GM12892 (cell line): ENCODE results near the gene APLF.
"Not testable (repeated sequence)": the region's sequence is repeated elsewhere in the genome, so short reads cannot be mapped to it uniquely, and the experiment has no call there.

ENCODE experiments used
- DNase-seq: peaks from one replicate; pipeline ENCODE4 v3.0.0; 2011; ENCODE audit not compliant: insufficient read length
- FAIRE-seq: peaks from 2 replicates; lab custom pipeline; 2011; peaks lifted over from hg19 to GRCh38; lab: Jason Lieb, UNC
- POLR2A ChIP-seq: IDR thresholded peaks from 2 replicates; pipeline ENCODE4 v1.6.1; 2011; ENCODE audit warnings: low read depth, low read length, control low read depth
- POLR2AphosphoS5 ChIP-seq: IDR thresholded peaks from 2 replicates; pipeline ENCODE4 v1.6.1; 2011; ENCODE audit warnings: low read depth, low read length, control low read depth
- TAF1 ChIP-seq: IDR thresholded peaks from 2 replicates; pipeline ENCODE4 v1.6.1; 2011; ENCODE audit warnings: low read depth, mild to moderate bottlenecking, control low read depth, low read length, borderline replicate concordance

APLF gene

DNA sequence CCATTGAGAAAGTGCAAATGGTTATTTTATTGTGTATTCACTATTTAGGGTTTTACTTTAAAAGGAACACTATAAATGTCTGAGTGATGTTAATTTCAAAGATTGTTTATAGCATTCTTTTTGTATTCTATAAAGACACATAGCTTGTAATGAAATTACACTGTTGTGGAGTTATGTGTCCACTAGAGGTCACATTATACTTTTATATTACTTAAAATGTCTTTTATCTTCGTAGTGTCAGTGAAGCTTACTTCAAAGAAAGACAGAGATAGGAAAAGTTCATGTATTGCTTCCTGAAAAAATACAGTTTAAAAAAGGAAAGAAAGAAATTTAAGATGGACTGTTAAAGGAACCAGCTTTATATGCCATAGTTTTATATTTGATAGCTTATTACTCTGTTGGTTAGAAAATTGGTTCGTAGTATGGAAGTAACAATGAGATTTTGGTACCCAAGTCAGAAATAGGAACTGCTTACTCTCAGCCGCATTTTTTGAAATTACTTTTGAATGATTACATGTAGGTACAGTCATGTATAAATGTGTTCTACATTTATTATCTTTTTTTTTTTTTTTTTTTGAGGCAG is 20.5 kb downstream of the APLF start:
- TF ChIP-seq POLR2AphosphoS5 (no peak), POLR2A (no peak), TAF1 (no peak)
- DNase-seq: no peak
- no peak for FAIRE-seq

DNA sequence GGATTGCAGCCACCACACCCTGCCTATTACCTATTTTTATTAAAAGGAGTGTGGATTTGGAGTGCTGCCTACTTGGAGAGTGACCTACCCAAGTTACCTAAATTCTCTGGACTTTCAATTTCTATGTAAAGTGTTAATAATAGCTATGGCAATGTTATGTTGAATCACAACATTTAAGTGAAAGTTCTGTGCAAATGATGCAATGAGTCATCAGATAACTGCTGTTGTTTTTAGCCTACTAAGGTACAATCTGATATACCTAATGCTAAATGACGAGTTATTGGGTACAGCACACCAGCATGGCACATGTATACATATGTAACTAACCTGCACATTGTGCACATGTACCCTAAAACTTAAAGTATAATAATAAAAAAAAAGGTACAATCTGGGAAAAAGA is 21.2 kb downstream of the APLF start:
- FAIRE-seq: peak; percentile 81
- DNase-seq: not testable (repeated sequence)

DNA sequence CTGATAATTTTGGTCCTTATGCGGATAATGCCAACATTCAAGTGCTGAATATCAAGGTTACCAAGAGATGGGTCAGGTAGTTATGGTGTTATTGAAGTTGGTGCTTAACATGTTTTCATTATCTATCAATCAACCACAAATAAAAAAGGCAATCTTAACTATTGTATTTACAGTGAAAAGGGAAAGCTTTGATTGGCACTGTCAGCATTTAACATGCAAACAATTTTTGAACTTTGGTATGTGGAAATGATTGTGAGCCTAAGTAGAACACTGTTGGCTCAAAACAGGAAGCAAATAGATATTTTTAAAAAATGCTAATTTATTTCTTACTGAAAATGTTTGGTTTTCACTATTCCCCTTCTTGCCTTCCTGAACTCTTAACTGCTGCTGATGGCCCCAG is 21.9 kb downstream of the APLF start:
- FAIRE-seq (no peak), DNase-seq (no peak)
- TF ChIP-seq POLR2AphosphoS5 (no peak), TAF1 (no peak), POLR2A (no peak)

DNA sequence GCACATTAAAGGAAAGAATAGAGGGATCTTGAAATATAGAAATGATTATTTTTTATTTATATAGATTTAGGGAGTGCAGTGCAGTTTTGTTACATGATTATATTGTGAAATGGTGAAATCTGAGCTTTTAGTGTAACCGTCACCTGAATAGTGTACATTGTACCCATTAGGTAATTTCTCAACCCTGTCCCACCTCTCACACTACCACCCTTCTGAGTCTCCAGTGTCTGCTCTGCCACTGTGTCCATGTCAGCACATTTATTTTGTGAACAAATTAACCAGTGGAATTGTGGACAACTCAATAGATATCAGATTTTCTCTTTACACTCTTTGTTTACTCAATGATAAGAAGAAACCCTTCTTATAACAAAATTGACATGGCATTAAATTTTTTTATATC is 24.2 kb downstream of the APLF start:
- FAIRE-seq (no peak), DNase-seq (no peak)
- TF ChIP-seq POLR2A (no peak), POLR2AphosphoS5 (no peak), TAF1 (no peak)

DNA sequence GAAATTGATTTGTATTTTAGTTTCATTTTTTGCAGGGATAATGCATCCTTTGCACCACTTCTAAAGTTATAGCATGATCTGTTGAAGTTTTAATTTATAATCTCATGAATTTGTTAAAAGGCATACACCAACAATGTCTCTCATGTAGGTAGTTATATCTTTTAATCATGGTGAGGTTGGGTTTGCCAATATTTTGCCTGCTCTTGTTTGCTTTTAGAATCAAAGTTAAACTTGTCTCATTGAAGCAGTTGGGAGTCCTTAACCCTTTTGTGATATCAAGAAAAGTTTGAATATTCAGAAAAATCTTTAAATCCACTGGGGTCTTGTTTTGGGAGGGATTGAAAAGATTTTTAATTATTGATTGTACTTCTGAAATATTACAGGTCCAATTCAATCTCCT is 31.7 kb downstream of the APLF start:
- no peak for DNase-seq
- FAIRE-seq: no peak
- no peak for TF ChIP-seq TAF1
- TF ChIP-seq POLR2A: no peak
- TF ChIP-seq POLR2AphosphoS5: no peak

DNA sequence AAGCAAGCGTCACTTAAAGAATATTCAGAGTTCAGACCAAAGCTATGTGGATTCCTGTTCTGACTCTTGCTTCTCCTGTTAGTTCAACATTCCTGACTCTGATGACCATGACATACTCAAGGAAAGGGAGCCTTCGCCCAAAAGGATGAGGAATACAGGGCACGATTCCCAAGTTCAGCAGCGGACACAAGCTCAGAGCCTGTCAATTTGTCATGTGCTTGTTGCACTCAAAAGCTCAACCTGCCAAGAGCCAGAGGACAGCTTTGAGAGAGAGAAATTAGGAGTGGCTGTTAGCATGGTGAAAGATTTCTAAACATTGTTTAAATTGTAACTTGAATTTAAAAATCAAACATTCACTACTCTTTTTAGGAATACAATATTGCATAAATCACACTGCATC is 33.3 kb downstream of the APLF start:
- FAIRE-seq (no peak), DNase-seq (no peak)
- TF ChIP-seq POLR2A: no peak
- no peak for TF ChIP-seq POLR2AphosphoS5
- no peak for TF ChIP-seq TAF1

DNA sequence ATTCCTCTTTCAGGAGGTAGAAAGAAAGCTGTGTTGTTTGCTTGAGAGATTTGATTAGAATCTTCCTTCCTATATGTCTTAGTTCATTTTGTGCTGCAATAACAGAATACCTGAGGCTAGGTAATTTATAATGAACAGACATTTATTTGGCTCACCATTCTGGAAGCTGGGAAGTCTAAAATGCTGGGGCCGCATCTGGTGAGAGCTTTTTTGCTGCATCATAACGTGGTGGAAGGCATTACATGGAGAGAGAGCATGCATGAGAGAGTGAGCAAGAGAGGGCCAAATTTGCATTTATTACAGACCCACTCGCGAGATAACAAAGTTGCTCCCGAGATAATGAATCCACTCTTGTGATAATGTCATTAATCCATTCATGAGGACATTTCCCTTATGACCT is 34.4 kb downstream of the APLF start:
- peak; percentile 21 for FAIRE-seq
- no peak for TF ChIP-seq TAF1
- TF ChIP-seq POLR2AphosphoS5: no peak
- TF ChIP-seq POLR2A: no peak
- no peak for DNase-seq

DNA sequence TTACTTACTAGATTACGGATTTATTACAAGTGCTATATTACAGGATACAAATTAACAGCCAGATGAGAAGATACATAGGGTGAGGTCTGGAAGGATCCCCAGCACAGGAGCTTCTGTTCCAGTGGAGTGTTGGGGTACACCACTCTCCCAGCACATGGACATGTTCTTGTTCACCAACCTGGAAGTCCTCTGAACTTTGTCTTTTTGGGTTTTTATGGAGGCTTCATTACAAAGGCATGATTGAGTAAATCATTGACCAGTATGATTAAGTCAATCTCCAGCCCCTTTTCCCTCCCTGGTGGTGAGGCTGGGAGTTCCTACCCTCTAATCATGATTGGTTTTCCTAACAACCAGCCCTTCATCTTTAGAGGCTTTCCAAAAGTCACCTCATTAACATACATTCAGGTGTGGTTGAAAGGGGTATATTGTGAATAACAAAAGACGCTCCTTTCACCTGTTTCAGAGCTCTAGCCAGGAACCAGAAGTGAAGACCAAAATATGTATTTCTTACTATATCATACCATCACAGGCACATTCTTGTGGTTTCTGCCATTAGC is 38.3 kb downstream of the APLF start:
- no peak for DNase-seq
- no peak for FAIRE-seq
- TF ChIP-seq TAF1 (no peak), POLR2AphosphoS5 (no peak), POLR2A (no peak)

DNA sequence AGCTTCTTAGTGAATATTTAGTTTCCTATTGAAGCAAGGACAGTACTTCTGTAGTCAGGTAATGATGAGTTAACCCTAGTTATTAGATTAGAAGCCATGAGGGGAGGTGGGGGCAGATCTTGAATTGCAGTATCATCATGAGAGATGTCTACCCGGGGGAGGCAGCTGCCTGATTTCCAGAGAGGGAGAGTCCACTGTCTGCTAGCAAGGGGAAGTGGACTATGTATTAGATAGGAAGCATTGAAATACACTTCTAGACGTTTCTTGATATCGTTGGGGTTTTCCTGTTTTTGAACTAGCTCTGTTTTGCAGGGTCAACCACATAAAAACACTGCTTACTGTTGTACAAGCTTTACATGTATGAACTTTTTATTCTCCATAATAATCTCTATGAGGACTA is 38.8 kb downstream of the APLF start:
- FAIRE-seq: peak; percentile 57
- TF ChIP-seq POLR2AphosphoS5 (no peak), POLR2A (no peak), TAF1 (no peak)
- no peak for DNase-seq

DNA sequence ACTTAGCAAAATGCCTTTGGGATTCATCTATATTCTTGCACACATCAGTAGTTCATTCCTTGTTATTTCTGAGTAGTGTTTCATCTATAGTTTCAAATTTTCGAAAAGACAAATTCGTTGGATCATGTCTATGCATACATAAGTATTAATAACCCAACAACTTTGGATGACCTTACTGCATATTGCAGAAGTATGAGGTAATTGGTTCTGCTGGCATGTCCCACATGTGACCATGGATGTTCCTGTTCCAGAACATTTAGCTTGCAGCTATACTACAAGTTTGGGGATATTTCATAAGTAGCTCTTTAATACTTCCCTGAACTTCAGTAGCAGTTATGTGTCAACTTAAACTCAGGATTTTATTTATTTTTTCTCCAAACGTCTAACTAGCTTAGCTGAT is 44.9 kb downstream of the APLF start:
- DNase-seq (no peak), FAIRE-seq (no peak)
- TF ChIP-seq POLR2A (no peak), POLR2AphosphoS5 (no peak), TAF1 (no peak)

DNA sequence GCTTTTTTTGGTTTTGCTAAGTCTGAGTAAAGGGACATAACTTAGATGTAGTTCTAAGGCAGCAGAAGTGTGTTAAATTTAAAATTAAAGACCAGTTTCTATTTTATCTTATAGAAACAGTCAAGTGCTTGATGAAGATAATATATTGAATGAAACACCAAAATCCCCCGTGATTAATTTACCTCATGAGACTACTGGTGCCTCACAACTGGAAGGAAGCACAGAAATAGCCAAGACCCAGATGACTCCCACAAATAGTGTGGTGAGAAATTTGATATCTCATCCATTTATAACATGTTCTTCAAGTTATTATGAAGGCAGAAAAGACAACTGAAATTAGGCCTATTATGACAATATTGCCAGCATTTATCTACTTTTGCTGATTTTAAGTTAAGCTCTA is 45.6 kb downstream of the APLF start:
- no peak for TF ChIP-seq POLR2AphosphoS5
- no peak for TF ChIP-seq POLR2A
- TF ChIP-seq TAF1: no peak
- FAIRE-seq: no peak
- DNase-seq: no peak

DNA sequence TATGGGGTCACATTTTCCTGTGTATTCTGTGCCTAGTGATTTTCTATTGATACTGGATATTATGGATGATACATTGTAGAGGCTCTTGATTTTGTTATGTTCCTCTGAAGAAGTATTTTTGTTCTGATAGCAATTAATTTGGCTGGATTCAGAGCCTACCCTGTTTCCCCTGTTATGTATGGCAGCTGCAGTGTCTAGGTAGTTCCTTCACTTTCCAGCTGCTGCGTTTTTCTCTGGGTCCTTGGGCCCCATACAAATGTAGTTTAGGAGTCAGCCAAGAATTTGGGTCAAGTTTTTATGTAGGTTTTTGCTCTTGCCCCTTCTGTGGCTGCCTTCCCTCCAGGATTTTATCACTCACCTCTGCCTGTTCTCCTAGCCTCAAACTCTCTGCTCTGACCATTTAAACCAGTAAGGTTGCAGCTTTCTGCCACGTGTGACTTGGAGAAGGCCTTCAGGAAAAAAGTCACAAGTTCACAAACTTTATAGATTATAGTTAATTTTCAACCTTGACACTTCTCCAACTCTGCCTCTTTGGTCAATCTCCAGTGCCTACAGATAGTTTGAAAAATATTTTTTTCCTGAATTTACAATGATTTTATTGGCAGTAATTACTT is 47.0 kb downstream of the APLF start:
- TF ChIP-seq POLR2AphosphoS5: no peak
- no peak for TF ChIP-seq TAF1
- no peak for TF ChIP-seq POLR2A
- FAIRE-seq (no peak), DNase-seq (no peak)
